Endothelial cell (in vitro differentiated cells): ENCODE measurements around the gene NAV2. TPM values are rescaled to one million over a fixed set of nuclear protein-coding genes. Genes with fewer than 3 reads are reported as not detected.
A peak's percentile ranks its signal among the peaks of the same experiment; 100 is the strongest.
"Not testable (repeated sequence)": the region's sequence is repeated elsewhere in the genome, so short reads cannot be mapped to it uniquely, and the experiment has no call there.

Source experiments
- DNase-seq: peaks from one replicate; pipeline ENCODE4 v3.0.0; 2021; ENCODE audit warnings: low spot score
- H3K27ac Mint-ChIP-seq: one replicate; pipeline ENCODE4 v1.8.0; 2021; ENCODE audit warnings: mixed read lengths, inconsistent platforms; ENCODE audit not compliant: unreplicated experiment
- H3K27me3 Mint-ChIP-seq: one replicate; pipeline ENCODE4 v1.8.0; 2021; ENCODE audit warnings: mild to moderate bottlenecking, moderate library complexity, mixed read lengths, inconsistent platforms; ENCODE audit not compliant: unreplicated experiment
- H3K36me3 Mint-ChIP-seq: one replicate; pipeline ENCODE4 v1.8.0; 2021; ENCODE audit warnings: mild to moderate bottlenecking, low read depth, mixed read lengths, inconsistent platforms; ENCODE audit not compliant: unreplicated experiment
- H3K4me1 Mint-ChIP-seq: one replicate; pipeline ENCODE4 v1.8.0; 2021; ENCODE audit warnings: mild to moderate bottlenecking, mixed read lengths, inconsistent platforms; ENCODE audit not compliant: unreplicated experiment
- H3K4me3 Mint-ChIP-seq: one replicate; pipeline ENCODE4 v1.8.0; 2021; ENCODE audit warnings: mild to moderate bottlenecking, mixed read lengths, inconsistent platforms; ENCODE audit not compliant: unreplicated experiment
- H3K9me3 Mint-ChIP-seq: one replicate; pipeline ENCODE4 v1.8.0; 2021; ENCODE audit warnings: mixed read lengths, inconsistent platforms; ENCODE audit not compliant: unreplicated experiment
- CTCF ChIP-seq: fragments of 200-600 bp; sonication (generic); IDR thresholded peaks from one replicate; pipeline ENCODE4 v1.5.0; 2021; ENCODE audit warnings: antibody characterized with exemption; ENCODE audit not compliant: unreplicated experiment
- total RNA-seq: library from RNA; stranded (reverse); fragmentation: NEBNext Ultra II Directional; extraction: Animal tissue kit (Norgen Biotek cat#: 25700); gene quantifications from one replicate; pipeline ENCODE4 v1.2.1, GENCODE V29; 2021; ENCODE audit not compliant: unreplicated experiment

Gene NAV2
- total RNA-seq, 1 donor from 2014 or later, result 15.6 TPM

GRCh38 chr11:19956228-19956627 is 243.6 kb downstream of the NAV2 start:
- no peak for TF ChIP-seq CTCF
- Mint-ChIP-seq H3K9me3 (no peaks in the 10 kb centered on the region), H3K27ac (no peak overlapping the region), H3K4me1 (peaks cover 43% of the 10 kb centered on the region), H3K4me3 (no peak overlapping the region), H3K27me3 (peaks cover 2% of the 10 kb centered on the region), H3K36me3 (no peaks in the 10 kb centered on the region)
- DNase-seq, result no peak

- Mint-ChIP-seq H3K9me3 (no peaks in the 10 kb centered on the region), H3K27ac (no peak overlapping the region), H3K36me3 (no peaks in the 10 kb centered on the region), H3K27me3 (peaks cover 2% of the 10 kb centered on the region), H3K4me3 (no peak overlapping the region), H3K4me1 (peaks cover 34% of the 10 kb centered on the region)
- TF ChIP-seq CTCF, result no peak
- no peak for DNase-seq
Measured at GRCh38 chr11:19957294-19957943, 244.8 kb downstream of the NAV2 start.

- Mint-ChIP-seq H3K27me3 (peaks cover 2% of the 10 kb centered on the region), H3K36me3 (no peaks in the 10 kb centered on the region), H3K4me1 (peaks cover 27% of the 10 kb centered on the region), H3K9me3 (no peaks in the 10 kb centered on the region), H3K4me3 (peak overlapping the region; percentile 35), H3K27ac (no peak overlapping the region)
- DNase-seq, result no peak
- no peak for TF ChIP-seq CTCF
Measured at GRCh38 chr11:19958204-19958603, 245.6 kb downstream of the NAV2 start.

- H3K4me3 Mint-ChIP-seq, result no peak overlapping the region
- H3K27ac Mint-ChIP-seq, result no peak overlapping the region
- H3K36me3 Mint-ChIP-seq, result no peaks in the 10 kb centered on the region
- no peak for DNase-seq
- TF ChIP-seq CTCF, result no peak
- peaks cover 2% of the 10 kb centered on the region for H3K27me3 Mint-ChIP-seq
- H3K9me3 Mint-ChIP-seq, result no peaks in the 10 kb centered on the region
- H3K4me1 Mint-ChIP-seq, result peaks cover 17% of the 10 kb centered on the region
Measured at GRCh38 chr11:19959210-19959609, 246.6 kb downstream of the NAV2 start.

- Mint-ChIP-seq H3K9me3 (no peaks in the 10 kb centered on the region), H3K27me3 (peaks cover 2% of the 10 kb centered on the region), H3K36me3 (no peaks in the 10 kb centered on the region), H3K4me3 (no peak overlapping the region), H3K27ac (no peak overlapping the region), H3K4me1 (peaks cover 15% of the 10 kb centered on the region)
- no peak for DNase-seq
- TF ChIP-seq CTCF, result no peak
Measured at GRCh38 chr11:19959648-19960059, 247.0 kb downstream of the NAV2 start.

GRCh38 chr11:19960410-19960809 is 247.8 kb downstream of the NAV2 start:
- not testable (repeated sequence) for H3K27me3 Mint-ChIP-seq, H3K9me3 Mint-ChIP-seq, DNase-seq, H3K36me3 Mint-ChIP-seq, H3K4me3 Mint-ChIP-seq, H3K27ac Mint-ChIP-seq
- peaks cover 14% of the 10 kb centered on the region for H3K4me1 Mint-ChIP-seq
